ENCODE data around the gene S100A10.

DNA sequence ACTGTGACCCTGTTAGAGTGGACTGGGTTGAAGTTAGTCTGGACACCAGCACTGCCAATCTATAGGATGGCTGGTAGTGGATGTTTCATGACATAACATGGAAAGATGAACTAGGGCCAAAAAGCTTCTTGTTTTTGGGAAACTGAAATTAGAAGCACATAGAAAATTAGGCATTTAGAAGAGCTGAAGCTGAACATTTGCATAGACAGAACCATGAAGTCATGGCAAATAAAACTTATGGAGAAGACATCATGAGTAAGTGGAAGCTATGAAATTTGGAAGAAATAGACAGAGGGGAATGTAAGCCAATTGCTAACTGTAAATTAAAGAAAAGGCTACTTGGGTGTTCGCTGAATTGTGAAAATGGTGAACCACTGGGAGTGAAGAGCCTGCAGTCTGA lies 45.8 kb upstream of the S100A10 start:
- TF ChIP-seq, protein P1, sequence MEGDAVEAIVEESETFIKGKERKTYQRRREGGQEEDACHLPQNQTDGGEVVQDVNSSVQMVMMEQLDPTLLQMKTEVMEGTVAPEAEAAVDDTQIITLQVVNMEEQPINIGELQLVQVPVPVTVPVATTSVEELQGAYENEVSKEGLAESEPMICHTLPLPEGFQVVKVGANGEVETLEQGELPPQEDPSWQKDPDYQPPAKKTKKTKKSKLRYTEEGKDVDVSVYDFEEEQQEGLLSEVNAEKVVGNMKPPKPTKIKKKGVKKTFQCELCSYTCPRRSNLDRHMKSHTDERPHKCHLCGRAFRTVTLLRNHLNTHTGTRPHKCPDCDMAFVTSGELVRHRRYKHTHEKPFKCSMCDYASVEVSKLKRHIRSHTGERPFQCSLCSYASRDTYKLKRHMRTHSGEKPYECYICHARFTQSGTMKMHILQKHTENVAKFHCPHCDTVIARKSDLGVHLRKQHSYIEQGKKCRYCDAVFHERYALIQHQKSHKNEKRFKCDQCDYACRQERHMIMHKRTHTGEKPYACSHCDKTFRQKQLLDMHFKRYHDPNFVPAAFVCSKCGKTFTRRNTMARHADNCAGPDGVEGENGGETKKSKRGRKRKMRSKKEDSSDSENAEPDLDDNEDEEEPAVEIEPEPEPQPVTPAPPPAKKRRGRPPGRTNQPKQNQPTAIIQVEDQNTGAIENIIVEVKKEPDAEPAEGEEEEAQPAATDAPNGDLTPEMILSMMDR (IDR thresholded peaks at IDR 0.05; ENCODE audit: insufficient read depth, low read length), result no peak
- TF ChIP-seq POLR2AphosphoS5 (IDR thresholded peaks at IDR 0.05; ENCODE audit: low read depth), result no peak
